Uterus (tissue), 2 donors: ENCODE data around the gene CALN1.

Experiments used
- POLR2A ChIP-seq, 2 donors: fragments of 450-650 bp; IDR thresholded peaks; one replicate each; pipeline ENCODE4 v1.6.1; 2016; ENCODE audit warnings: antibody characterized with exemption in 2 of 2, mild to moderate bottlenecking in 1 of 2, moderate library complexity in 1 of 2
- TF ChIP-seq, protein P1 (sequence below), 4 experiments: fragments of 200-600 bp in 2 of 4; fragments of 450-650 bp in 2 of 4; sonication (generic) in 2 of 4; IDR thresholded peaks; one replicate each; pipeline ENCODE4 v1.5.1; 2016 to 2019; ENCODE audit warnings: antibody characterized with exemption in 4 of 4, mild to moderate bottlenecking in 2 of 4, moderate library complexity in 1 of 4

DNA sequence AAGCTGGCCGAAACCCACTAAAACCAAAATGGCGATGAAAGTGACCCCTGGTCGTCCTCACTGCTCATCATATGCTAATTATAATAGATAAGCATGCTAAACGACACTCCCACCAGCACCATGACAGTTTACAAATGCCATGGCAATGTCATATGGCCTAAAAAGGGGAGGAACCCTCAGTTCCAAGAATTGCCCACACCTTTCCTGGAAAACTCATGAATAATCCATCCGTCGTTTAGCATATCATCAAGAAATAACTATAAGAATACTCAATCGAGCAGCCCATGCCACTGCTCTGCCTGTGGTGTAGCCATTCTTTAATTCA lies 422.0 kb downstream of the CALN1 start:
- TF ChIP-seq, protein P1, sequence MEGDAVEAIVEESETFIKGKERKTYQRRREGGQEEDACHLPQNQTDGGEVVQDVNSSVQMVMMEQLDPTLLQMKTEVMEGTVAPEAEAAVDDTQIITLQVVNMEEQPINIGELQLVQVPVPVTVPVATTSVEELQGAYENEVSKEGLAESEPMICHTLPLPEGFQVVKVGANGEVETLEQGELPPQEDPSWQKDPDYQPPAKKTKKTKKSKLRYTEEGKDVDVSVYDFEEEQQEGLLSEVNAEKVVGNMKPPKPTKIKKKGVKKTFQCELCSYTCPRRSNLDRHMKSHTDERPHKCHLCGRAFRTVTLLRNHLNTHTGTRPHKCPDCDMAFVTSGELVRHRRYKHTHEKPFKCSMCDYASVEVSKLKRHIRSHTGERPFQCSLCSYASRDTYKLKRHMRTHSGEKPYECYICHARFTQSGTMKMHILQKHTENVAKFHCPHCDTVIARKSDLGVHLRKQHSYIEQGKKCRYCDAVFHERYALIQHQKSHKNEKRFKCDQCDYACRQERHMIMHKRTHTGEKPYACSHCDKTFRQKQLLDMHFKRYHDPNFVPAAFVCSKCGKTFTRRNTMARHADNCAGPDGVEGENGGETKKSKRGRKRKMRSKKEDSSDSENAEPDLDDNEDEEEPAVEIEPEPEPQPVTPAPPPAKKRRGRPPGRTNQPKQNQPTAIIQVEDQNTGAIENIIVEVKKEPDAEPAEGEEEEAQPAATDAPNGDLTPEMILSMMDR (IDR thresholded peaks at IDR 0.05), result no peak
- TF ChIP-seq POLR2A (IDR thresholded peaks at IDR 0.05), result no peak
